GM18519 (cell line): ENCODE measurements around the gene CDK14.
A peak's percentile ranks its signal among the peaks of the same experiment; 100 is the strongest.

Experiments
- ATAC-seq: cut with Tn5 transposase; IDR thresholded peaks from one replicate; pipeline ENCODE4 v1.9.1; 2021; ENCODE audit warnings: mild to moderate bottlenecking, moderate library complexity; ENCODE audit not compliant: unreplicated experiment, low FRiP score

Gene CDK14

GRCh38 chr7:90596671-90597562 lies 796 bp downstream of the CDK14 start:
- ATAC-seq: peak; percentile 31

- no peak for ATAC-seq
These were observed 1.6 kb downstream of the CDK14 start for GRCh38 chr7:90597563-90598253.

GRCh38 chr7:90599038-90599437 lies 2.9 kb downstream of the CDK14 start:
- ATAC-seq: no peak

GRCh38 chr7:90599892-90600555 lies 3.9 kb downstream of the CDK14 start:
- ATAC-seq: no peak

- no peak for ATAC-seq
These were observed 6.2 kb downstream of the CDK14 start for GRCh38 chr7:90602303-90602702.

- no peak for ATAC-seq
These were observed 7.2 kb downstream of the CDK14 start for GRCh38 chr7:90603346-90603745.

- no peak for ATAC-seq
These were observed 8.3 kb downstream of the CDK14 start for GRCh38 chr7:90604383-90604782.

GRCh38 chr7:90605055-90605454 lies 8.9 kb downstream of the CDK14 start:
- no peak for ATAC-seq

- ATAC-seq: no peak
These were observed 11.1 kb downstream of the CDK14 start for GRCh38 chr7:90607196-90607595.

DNA sequence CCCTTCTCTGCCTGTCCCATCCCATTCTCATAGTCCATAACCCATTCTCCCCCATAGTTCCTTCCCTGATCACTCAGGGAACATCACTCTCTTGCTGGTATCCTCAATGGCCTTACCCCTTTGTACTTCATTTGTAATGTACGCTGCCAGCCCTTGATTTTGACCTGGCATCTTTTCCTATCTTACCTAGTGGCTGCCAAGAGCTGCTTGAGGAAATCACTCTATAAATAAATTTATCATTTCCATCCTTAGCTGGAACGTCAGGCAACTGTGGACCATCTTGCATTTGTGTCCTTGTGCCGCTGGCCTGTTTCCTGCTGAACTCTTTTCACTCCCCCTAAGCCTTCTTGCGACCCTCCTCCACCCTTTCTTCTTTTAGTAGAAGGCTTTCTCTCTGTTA lies 14.0 kb downstream of the CDK14 start:
- no peak for ATAC-seq

DNA sequence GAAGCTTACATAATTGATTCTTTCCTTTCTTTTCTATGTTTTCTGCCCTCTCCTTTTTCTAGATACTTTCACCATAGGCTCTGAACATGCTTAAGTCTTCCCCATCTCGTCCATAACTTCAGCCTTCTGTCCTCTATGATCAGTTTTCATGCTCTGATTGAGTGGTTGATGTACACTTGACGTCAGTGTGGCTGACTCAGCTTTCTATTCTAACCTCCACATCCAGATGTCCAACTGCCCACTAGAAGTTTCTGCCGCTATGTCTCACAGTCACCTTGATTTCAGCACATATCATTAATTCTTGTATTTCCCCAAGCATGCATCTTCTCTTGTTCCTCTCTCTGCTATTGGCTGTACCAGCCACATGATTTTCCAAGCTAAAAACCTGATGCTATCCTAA lies 15.0 kb downstream of the CDK14 start:
- ATAC-seq: no peak

- peak; percentile 75 for ATAC-seq
These were observed 17.0 kb downstream of the CDK14 start for GRCh38 chr7:90613088-90613498.

DNA sequence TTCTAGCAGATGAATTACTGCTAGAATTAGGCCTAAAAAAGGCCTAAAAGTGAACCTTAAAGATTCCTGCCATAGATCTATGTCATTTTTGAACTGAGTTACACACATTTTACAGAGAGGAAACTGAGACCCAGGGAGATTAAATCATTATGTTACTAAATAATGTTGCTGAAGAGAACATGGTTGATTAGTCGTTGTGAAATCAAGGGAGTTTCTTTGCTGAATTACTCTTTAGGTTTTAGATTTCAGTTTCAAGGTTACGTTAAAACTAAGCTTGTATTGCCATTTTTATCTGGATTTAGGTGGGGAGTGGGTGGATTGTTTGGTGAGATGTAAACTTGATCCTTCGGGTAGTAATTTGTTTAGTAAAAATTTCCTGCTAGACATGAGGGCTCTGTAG lies 21.3 kb downstream of the CDK14 start:
- ATAC-seq: no peak

DNA sequence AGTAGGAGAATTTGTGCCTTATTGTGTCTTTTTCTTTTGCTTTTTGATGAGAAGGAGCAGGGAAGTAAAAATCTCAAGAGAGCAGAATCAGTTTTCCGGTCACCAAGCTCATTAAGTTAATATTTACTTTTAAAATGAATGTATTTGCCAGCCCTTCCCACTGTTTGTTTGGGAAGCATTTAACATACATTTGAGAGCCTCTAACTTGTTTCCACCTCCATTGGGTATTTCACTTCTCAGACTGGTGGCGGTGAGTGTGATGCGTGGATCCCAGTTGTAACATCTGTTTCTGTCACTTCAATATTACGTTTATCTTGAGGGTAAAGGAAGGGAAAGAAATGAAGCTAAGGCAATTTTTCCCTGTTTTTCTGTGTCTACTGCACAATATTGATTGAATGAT lies 22.8 kb downstream of the CDK14 start:
- ATAC-seq: no peak

DNA sequence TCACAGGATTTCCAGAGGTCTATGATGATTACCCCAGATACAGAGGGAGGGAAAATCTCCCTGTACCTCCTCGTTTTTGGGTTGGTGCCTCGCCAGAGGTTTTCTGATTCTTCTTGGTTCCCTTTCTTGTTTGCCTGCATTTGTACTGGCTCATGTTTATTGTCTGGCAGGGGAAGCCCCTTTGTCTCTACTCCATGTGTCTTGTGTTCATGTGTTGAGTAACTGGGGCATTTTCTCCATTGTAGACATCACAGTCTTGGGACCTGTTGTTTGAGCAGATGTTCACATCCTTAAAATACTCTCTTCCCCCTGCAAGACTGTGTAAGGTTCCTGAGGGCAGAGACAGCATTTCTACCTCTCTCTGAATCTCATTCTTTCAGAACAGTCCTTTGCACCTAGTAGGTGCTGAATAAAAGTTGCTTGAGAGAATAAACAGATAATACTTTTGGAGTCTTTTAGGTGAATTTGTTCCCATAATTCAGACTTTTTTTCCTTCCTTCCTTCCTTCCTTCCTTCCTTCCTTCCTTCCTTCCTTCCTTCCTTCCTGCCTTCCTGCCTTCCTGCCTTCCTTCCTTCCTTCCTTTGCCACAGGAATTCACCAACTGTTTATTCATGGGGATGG lies 25.1 kb downstream of the CDK14 start:
- no peak for ATAC-seq

DNA sequence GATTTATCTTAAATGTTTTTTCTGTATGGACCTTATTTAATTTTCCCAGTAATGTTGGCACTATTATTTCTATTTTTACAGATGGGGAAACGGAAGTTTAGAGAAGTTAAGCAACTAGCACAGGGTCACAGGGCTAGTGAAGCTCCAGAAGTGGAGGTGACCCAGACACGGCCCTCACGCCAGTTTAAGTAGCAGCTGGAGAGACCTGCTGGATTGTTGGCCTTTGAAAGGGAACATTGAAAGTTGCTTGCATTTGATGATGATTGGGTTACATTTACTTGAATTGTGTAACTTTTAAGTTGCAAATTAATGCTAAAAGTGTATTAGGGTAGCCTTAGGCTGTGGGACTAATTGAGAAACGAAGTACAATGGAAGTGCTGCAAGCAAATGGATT lies 25.6 kb downstream of the CDK14 start:
- no peak for ATAC-seq

- ATAC-seq: no peak
These were observed 26.5 kb downstream of the CDK14 start for GRCh38 chr7:90622670-90623069.

- no peak for ATAC-seq
These were observed 28.2 kb downstream of the CDK14 start for GRCh38 chr7:90624225-90624911.

GRCh38 chr7:90625051-90625450 lies 28.9 kb downstream of the CDK14 start:
- no peak for ATAC-seq

DNA sequence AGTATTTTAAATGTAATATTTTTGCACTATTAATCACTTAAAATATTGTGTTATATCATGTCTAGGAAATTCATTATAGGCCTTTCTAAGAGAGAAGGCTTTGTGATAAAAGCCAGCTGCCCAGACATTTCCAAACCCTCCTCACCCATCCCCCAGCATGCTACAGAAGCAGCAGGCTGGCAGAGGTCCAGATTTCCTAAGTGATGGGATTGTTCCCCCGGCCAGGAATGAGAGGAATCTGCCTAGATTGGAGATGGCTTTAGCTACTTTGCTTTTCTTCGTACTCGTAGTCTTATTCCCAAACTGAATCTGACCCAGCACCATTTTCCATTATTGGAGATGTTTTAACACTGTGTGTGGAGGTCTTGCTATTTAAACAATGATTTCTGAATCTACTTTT lies 29.4 kb downstream of the CDK14 start:
- no peak for ATAC-seq
